ENCODE measurements around the gene TLR3. TPM values are rescaled to one million over a fixed set of nuclear protein-coding genes. Genes with fewer than 3 reads are reported as not detected.

The TLR3 gene
- total and polyA plus RNA-seq, 12 donors = 0.66 to 19.7 (median 3.6) TPM

- H3K36me3 ChIP-seq = no peaks in the 10 kb centered on the region
- H3K9me3 ChIP-seq = no peaks in the 10 kb centered on the region
- ATAC-seq (peak in 1 of 8 donors; percentile 39), DNase-seq (no peak)
- H3K27me3 ChIP-seq = peaks cover 0 to under 1% (median 0%) of the 10 kb centered on the region in 7 donors
- peak; percentile 48 to 81 (median 68) for TF ChIP-seq CTCF (IDR thresholded peaks at IDR 0.05)
- H3K4me3 ChIP-seq = peak overlapping the region in 3 of 10 donors; percentile 6 to 27 (median 7)
- intact Hi-C loops (cut with DNase I) = loop anchor here in 8 of 10 donors (2.0 to 10.0 kb wide), 5 partner anchors 62 to 1125 kb away; partner anchors contain the start of gene TLR3 (in 7 of the 8)
- peaks cover 0 to 2% (median 0%) of the 10 kb centered on the region in 9 donors for H3K4me1 ChIP-seq
- H3K27ac ChIP-seq = no peak overlapping the region
- 64 to 66% methylated on average over 6 of the region's 6 CpGs for WGBS, 2 donors
Observed at GRCh38 chr4:186137196-186137794, 68.3 kb downstream of the TLR3 start.

Other genes starting within 250 kb of the TLR3 start
- 10 to 100 TPM in 6 of 10 donors, 1 to 10 TPM in 4; 8.0 to 13.7 (median 10.5) TPM for gene FAM149A, start 35.5 kb downstream of the TLR3 start, total RNA-seq
- 1 to 10 TPM; 1.2 to 4.4 TPM for gene FAM149A, start 35.5 kb downstream of the TLR3 start, polyA plus RNA-seq
- 10 to 100 TPM; 16.1 to 37.9 (median 25.9) TPM for gene CYP4V2, start 122.4 kb downstream of the TLR3 start, total RNA-seq
- gene CYP4V2, start 122.4 kb downstream of the TLR3 start, polyA plus RNA-seq = 10 to 100 TPM in 1 of 2 donors, 1 to 10 TPM in 1; 8.1 to 35.3 TPM
- gene KLKB1, start 158.4 kb downstream of the TLR3 start, total RNA-seq = 1 to 10 TPM in 6 of 10 donors, under 1 TPM in 4; 0.23 to 1.9 (median 1.1) TPM
- gene KLKB1, start 158.4 kb downstream of the TLR3 start, polyA plus RNA-seq = 1 to 10 TPM in 1 of 2 donors, under 1 TPM in 1; 0.57 to 3.7 TPM
- gene F11, start 197.0 kb downstream of the TLR3 start, total RNA-seq = under 1 TPM in 2 of 10 donors, not detected in 8; 0.16 to 0.37 TPM
- gene F11, start 197.0 kb downstream of the TLR3 start, polyA plus RNA-seq = under 1 TPM in 1 of 2 donors, not detected in 1; 0.09 TPM

Measured in heart right ventricle (tissue), 16 donors.